Measurements from ENCODE around the gene ZNF385B.

DNA sequence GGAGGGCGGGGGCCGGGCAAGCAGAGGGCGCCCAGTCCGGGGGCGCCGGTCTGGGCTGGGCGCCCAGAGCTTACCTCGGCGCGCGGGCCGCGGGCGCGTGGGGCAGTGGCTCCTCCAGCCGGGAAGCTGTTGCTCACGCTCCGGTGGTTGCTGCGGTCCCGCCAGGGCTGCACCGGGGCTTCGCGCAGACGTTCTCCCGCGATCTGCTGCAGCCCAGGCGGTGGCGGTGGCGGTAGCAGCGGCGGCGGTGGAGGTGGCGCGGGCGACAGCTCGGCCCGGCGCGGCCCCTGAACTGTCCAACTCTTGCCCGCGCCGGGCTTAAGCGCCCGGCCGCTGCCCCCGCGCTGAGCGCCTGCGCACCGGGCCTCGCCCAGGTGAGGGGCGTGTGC, 391 bp downstream of the ZNF385B start:
- TF ChIP-seq, protein P1, sequence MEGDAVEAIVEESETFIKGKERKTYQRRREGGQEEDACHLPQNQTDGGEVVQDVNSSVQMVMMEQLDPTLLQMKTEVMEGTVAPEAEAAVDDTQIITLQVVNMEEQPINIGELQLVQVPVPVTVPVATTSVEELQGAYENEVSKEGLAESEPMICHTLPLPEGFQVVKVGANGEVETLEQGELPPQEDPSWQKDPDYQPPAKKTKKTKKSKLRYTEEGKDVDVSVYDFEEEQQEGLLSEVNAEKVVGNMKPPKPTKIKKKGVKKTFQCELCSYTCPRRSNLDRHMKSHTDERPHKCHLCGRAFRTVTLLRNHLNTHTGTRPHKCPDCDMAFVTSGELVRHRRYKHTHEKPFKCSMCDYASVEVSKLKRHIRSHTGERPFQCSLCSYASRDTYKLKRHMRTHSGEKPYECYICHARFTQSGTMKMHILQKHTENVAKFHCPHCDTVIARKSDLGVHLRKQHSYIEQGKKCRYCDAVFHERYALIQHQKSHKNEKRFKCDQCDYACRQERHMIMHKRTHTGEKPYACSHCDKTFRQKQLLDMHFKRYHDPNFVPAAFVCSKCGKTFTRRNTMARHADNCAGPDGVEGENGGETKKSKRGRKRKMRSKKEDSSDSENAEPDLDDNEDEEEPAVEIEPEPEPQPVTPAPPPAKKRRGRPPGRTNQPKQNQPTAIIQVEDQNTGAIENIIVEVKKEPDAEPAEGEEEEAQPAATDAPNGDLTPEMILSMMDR (IDR thresholded peaks at IDR 0.05; ENCODE audit: low read length), result no peak
- TF ChIP-seq EZH2 (optimal IDR thresholded peaks at IDR 0.05; ENCODE audit: low read depth, low read length), result no peak

Data from MM.1S (cell line).